BE2C (cell line): Measurements from ENCODE around the gene PJA1.

ENCODE experiments used
- DNase-seq: peaks from one replicate; pipeline ENCODE4 v3.0.0-alpha.2; 2020
- H3K27me3 ChIP-seq: fragments of 250-450 bp; sonication (Bioruptor Pico); 2 replicates; pipeline ENCODE4 v1.5.1; 2020; ENCODE audit warnings: mild to moderate bottlenecking
- H3K36me3 ChIP-seq: fragments of 250-450 bp; sonication (Bioruptor Pico); 2 replicates; pipeline ENCODE4 v1.5.1; 2020; ENCODE audit warnings: mild to moderate bottlenecking
- H3K4me1 ChIP-seq: fragments of 250-450 bp; sonication (Bioruptor Pico); 2 replicates; pipeline ENCODE4 v1.5.1; 2020
- H3K4me3 ChIP-seq: 2 replicates; pipeline ENCODE4 v1.5.1; 2011; ENCODE audit warnings: low read depth, low read length
- H3K9me3 ChIP-seq: fragments of 250-450 bp; sonication (Bioruptor Pico); 2 replicates; pipeline ENCODE4 v1.5.1; 2020
- CTCF ChIP-seq: IDR thresholded peaks from 2 replicates; pipeline ENCODE4 v1.5.1; 2012; ENCODE audit warnings: mild to moderate bottlenecking, low read depth, low read length

PJA1 gene

GRCh38 chrX:69138118-69138390 lies 27.2 kb downstream of the PJA1 start:
- no peak for TF ChIP-seq CTCF
- DNase-seq, result no peak
- H3K36me3 ChIP-seq, result no peaks in the 10 kb centered on the region
- H3K4me3 ChIP-seq, result no peak overlapping the region
- H3K4me1 ChIP-seq, result peaks cover 18% of the 10 kb centered on the region
- H3K9me3 ChIP-seq, result no peaks in the 10 kb centered on the region
- no peaks in the 10 kb centered on the region for H3K27me3 ChIP-seq

- TF ChIP-seq CTCF, result no peak
- peak; percentile 19 for DNase-seq
- H3K27me3 ChIP-seq, result no peaks in the 10 kb centered on the region
- H3K4me1 ChIP-seq, result peaks cover 18% of the 10 kb centered on the region
- H3K36me3 ChIP-seq, result no peaks in the 10 kb centered on the region
- no peak overlapping the region for H3K4me3 ChIP-seq
- no peaks in the 10 kb centered on the region for H3K9me3 ChIP-seq
These were observed 27.7 kb downstream of the PJA1 start for GRCh38 chrX:69137371-69138117.

GRCh38 chrX:69136546-69137331 lies 28.5 kb downstream of the PJA1 start:
- Histone ChIP-seq H3K4me1 (peaks cover 18% of the 10 kb centered on the region), H3K9me3 (no peaks in the 10 kb centered on the region), H3K36me3 (no peaks in the 10 kb centered on the region), H3K27me3 (no peaks in the 10 kb centered on the region), H3K4me3 (peak overlapping the region; percentile 34)
- peak; percentile 59 for DNase-seq
- TF ChIP-seq CTCF, result no peak

GRCh38 chrX:69133921-69134542 lies 31.2 kb downstream of the PJA1 start:
- peak; percentile 47 for DNase-seq

GRCh38 chrX:69131886-69132285 lies 33.4 kb downstream of the PJA1 start:
- no peaks in the 10 kb centered on the region for H3K27me3 ChIP-seq
- TF ChIP-seq CTCF, result no peak
- DNase-seq, result no peak
- no peaks in the 10 kb centered on the region for H3K36me3 ChIP-seq
- no peaks in the 10 kb centered on the region for H3K9me3 ChIP-seq
- H3K4me1 ChIP-seq, result peaks cover 6% of the 10 kb centered on the region
- no peak overlapping the region for H3K4me3 ChIP-seq

More at GRCh38 chrX:69133921-69134542, 31.2 kb downstream of the PJA1 start:
- Histone ChIP-seq H3K4me3 (no peak overlapping the region), H3K9me3 (no peaks in the 10 kb centered on the region), H3K27me3 (no peaks in the 10 kb centered on the region), H3K4me1 (peaks cover 18% of the 10 kb centered on the region), H3K36me3 (no peaks in the 10 kb centered on the region)
- TF ChIP-seq CTCF, result peak; percentile 68
